Ovary (tissue), 9 donors: ENCODE data around the gene PRKD3. TPM values are rescaled to one million over a fixed set of nuclear protein-coding genes. Genes with fewer than 3 reads are reported as not detected.

ENCODE experiments used
- DNase-seq, 5 donors: peaks; one replicate each; pipeline ENCODE4 v3.0.0-alpha.2; 2019 to 2020
- H3K27ac ChIP-seq, 2 donors: fragments of 200-600 bp; one replicate each; pipeline versions ENCODE4 v1.5.1 to v1.8.0; 2019 to 2022
- H3K27me3 ChIP-seq: fragments of 200-600 bp; one replicate; pipeline ENCODE4 v1.8.0; 2022
- H3K36me3 ChIP-seq: fragments of 200-600 bp; sonication (generic); one replicate; pipeline ENCODE4 v1.5.1; 2019
- H3K4me1 ChIP-seq: one replicate; pipeline ENCODE4 v1.8.1; 2013; ENCODE audit warnings: mild to moderate bottlenecking, moderate library complexity; ENCODE audit not compliant: insufficient read depth
- H3K4me3 ChIP-seq: fragments of 200-600 bp; sonication (generic); one replicate; pipeline ENCODE4 v1.5.1; 2017
- H3K9me3 ChIP-seq, 2 donors: fragments of 200-600 bp in 1 of 2; sonication (generic) in 1 of 2; one replicate each; pipeline versions ENCODE4 v1.5.1 to v1.8.1; 2013 to 2019; ENCODE audit warnings: mild to moderate bottlenecking in 1 of 2, moderate library complexity in 1 of 2
- EP300 ChIP-seq: sonication (generic); formaldehyde crosslinking; IDR thresholded peaks from one replicate; pipeline ENCODE4 v1.6.1; 2017; ENCODE audit warnings: antibody characterized with exemption
- POLR2A ChIP-seq: fragments of 450-650 bp; IDR thresholded peaks from one replicate; pipeline ENCODE4 v1.6.1; 2017; ENCODE audit warnings: antibody characterized with exemption, mild to moderate bottlenecking, moderate library complexity
- WGBS, 3 donors: extraction: QIAGEN DNeasy Blood & Tissue Kit in 1 of 3; methylation state at CpG; one replicate each; pipeline versions ENCODE4 v1.1.5 to v1.1.7; 2013 to 2017; 5-methylcytosine and 5-hydroxymethylcytosine counted together
- intact Hi-C, 4 donors: fragments of 100-400 bp; cut with DNase I; formaldehyde crosslinking; loops; one replicate each; pipeline versions ENCODE4 v1.11.0 to v1.15.1; 2022 to 2023
- polyA plus RNA-seq, 2 donors: library from polyadenylated mRNA; stranded (reverse); fragments of 200-250 nt in 1 of 2; fragments of 350-450 nt in 1 of 2; fragmentation: Illumina TruSeq in 1 of 2; extraction: RNeasy Lipid Tissue Mini Kit (QIAGEN cat#74804) in 1 of 2; gene quantifications; one replicate each; pipeline ENCODE4 v1.2.3, GENCODE V29; 2013 to 2014
- total RNA-seq, 7 donors: library from RNA; depleted of rRNA in 2 of 7; stranded (reverse); fragments of >200 nt in 2 of 7; fragmentation: NEBNext Ultra II Directional in 3 of 7; extraction: Animal tissue kit (Norgen Biotek cat#: 25700) in 3 of 7; gene quantifications; one replicate each; pipeline versions ENCODE4 v1.1.0 to v1.2.4, GENCODE V29; 2016 to 2023
- TF ChIP-seq, protein P1 (sequence below), 3 donors: fragments of 450-650 bp in 2 of 3; fragments of 200-600 bp in 1 of 3; IDR thresholded peaks; one replicate each; pipeline versions ENCODE4 v1.5.1 to v1.8.0; 2016 to 2022; ENCODE audit warnings: antibody characterized with exemption in 3 of 3, mild to moderate bottlenecking in 1 of 3
- donor health status: DM: no; HTN: no; CAD: no; lungs with moderate emphysema.
- donor health status: DM: no; HTN: no; CAD: no.
- donor health status: Bipolar disorder and iron deficiency.
- donor health status: DM: yes; HTN: yes; CAD: no.
- donor health status: DM: no; HTN: no; CAD: no.
- donor health status: DM: yes; HTN: yes; CAD: no.

The PRKD3 gene
- total and polyA plus RNA-seq, 9 donors, result 13.7 to 48.8 (median 38.5) TPM

DNA sequence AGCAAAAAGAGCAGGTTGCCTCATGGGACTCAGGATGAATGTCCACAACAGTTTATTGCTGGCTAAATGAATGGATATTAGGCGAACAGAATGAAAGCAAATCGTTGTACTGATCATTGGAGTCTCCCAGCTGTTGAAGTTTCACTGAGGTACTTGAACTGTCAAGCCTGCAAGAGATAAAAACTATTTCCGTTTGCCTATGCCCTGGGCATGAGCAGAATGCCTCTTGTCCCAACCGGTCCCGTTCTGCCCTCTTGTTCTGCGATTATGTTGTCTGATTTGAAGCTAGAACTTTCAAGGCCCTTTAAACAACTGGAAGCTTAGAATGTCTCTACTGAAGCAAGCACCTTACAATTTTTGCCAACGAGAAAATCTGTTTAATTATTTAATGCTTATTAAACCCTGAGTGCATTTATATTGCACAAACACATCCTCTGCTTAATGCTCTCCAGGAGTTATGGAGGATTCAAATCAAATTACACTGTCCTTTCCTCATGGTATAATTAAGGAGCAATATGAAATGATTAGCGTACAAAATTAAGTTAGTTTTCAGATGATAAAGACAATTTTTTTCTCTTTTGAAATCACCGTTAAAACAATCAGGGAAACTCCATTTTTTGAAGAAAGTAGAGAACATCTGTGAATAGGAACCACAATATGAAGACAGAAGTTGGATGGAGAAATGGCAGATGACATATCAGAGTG is 37.5 kb upstream of the PRKD3 start:
- intact Hi-C loops, result no loop called here
- H3K36me3 ChIP-seq, result no peaks in the 10 kb centered on the region
- H3K4me3 ChIP-seq, result no peak overlapping the region
- no peaks in the 10 kb centered on the region for H3K9me3 ChIP-seq
- TF ChIP-seq, protein P1, sequence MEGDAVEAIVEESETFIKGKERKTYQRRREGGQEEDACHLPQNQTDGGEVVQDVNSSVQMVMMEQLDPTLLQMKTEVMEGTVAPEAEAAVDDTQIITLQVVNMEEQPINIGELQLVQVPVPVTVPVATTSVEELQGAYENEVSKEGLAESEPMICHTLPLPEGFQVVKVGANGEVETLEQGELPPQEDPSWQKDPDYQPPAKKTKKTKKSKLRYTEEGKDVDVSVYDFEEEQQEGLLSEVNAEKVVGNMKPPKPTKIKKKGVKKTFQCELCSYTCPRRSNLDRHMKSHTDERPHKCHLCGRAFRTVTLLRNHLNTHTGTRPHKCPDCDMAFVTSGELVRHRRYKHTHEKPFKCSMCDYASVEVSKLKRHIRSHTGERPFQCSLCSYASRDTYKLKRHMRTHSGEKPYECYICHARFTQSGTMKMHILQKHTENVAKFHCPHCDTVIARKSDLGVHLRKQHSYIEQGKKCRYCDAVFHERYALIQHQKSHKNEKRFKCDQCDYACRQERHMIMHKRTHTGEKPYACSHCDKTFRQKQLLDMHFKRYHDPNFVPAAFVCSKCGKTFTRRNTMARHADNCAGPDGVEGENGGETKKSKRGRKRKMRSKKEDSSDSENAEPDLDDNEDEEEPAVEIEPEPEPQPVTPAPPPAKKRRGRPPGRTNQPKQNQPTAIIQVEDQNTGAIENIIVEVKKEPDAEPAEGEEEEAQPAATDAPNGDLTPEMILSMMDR (IDR thresholded peaks at IDR 0.05), result no peak
- TF ChIP-seq EP300 (no peak), POLR2A (no peak)
- H3K27me3 ChIP-seq, result no peaks in the 10 kb centered on the region
- H3K27ac ChIP-seq, result no peak overlapping the region
- DNase-seq, result no peak
- WGBS, 3 donors, result 85 to 92% (median 85%) methylated on average over 9 of the region's 9 CpGs
- H3K4me1 ChIP-seq, result no peaks in the 10 kb centered on the region

- H3K9me3 ChIP-seq, result no peaks in the 10 kb centered on the region
- no peaks in the 10 kb centered on the region for H3K4me1 ChIP-seq
- no peak overlapping the region for H3K27ac ChIP-seq
- intact Hi-C loops, result no loop called here
- no peak for DNase-seq
- TF ChIP-seq, protein P1 (IDR thresholded peaks at IDR 0.05), result no peak
- no peak for TF ChIP-seq EP300
- no peaks in the 10 kb centered on the region for H3K36me3 ChIP-seq
- H3K4me3 ChIP-seq, result no peak overlapping the region
- WGBS, 3 donors, result 88 to 95% (median 93%) methylated on average over 3 of the region's 3 CpGs
- no peaks in the 10 kb centered on the region for H3K27me3 ChIP-seq
These were observed 36.7 kb upstream of the PRKD3 start for GRCh38 chr2:37361216-37361815.

DNA sequence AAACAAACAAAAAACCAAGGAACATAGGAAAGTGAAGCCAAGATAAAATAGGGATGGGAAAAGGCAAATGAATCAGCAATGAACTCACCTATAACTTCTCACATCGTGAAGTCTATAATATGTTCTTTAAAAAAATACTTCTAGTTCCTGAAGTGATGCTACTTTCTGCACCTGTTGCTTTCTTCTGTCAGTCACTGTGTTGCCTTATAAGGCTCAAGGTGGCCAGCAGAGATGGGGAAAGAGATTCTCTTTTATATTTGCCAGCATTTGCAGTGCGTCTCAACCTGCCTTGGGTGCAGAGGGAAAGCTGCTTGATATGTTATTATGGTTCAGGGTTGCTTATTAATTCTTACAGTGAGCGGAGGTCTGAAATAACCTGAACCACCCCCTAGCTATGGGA is 33.8 kb upstream of the PRKD3 start:
- 94 to 97% (median 96%) methylated on average over 3 of the region's 3 CpGs for WGBS, 3 donors
- no peaks in the 10 kb centered on the region for H3K9me3 ChIP-seq
- TF ChIP-seq, protein P1 (IDR thresholded peaks at IDR 0.05), result no peak
- TF ChIP-seq POLR2A, result no peak
- no peak for TF ChIP-seq EP300
- H3K27ac ChIP-seq, result no peak overlapping the region
- no peak overlapping the region for H3K4me3 ChIP-seq
- no peaks in the 10 kb centered on the region for H3K4me1 ChIP-seq
- intact Hi-C loops, result no loop called here
- no peaks in the 10 kb centered on the region for H3K36me3 ChIP-seq
- DNase-seq, result no peak
- no peaks in the 10 kb centered on the region for H3K27me3 ChIP-seq

DNA sequence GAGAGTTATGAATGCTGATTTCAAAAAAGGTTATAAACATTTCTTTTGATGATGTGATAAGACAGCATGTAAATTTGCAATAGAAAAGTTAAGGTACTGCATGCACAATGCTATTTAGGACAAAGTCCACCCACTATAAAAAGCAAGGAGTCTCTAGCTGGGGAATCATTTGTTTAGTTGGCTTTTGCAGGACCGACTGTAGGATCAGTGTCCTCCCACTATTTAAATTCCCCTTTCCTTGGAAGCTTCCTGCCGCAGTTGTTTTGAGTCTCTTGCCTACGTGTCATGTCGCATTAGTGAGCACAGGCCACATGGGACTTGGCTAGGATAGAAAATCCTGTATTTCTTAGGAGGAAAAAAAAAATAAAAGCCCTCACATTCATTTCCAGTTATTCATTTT is 32.9 kb upstream of the PRKD3 start:
- H3K4me3 ChIP-seq, result no peak overlapping the region
- intact Hi-C loops, result no loop called here
- 58 to 64% (median 61%) methylated on average over 4 of the region's 4 CpGs for WGBS, 3 donors
- H3K27ac ChIP-seq, result no peak overlapping the region
- H3K36me3 ChIP-seq, result no peaks in the 10 kb centered on the region
- H3K9me3 ChIP-seq, result no peaks in the 10 kb centered on the region
- TF ChIP-seq EP300 (no peak), POLR2A (no peak)
- TF ChIP-seq, protein P1 (IDR thresholded peaks at IDR 0.05), result no peak
- H3K4me1 ChIP-seq, result no peaks in the 10 kb centered on the region
- no peaks in the 10 kb centered on the region for H3K27me3 ChIP-seq
- DNase-seq, result no peak
